Suprapubic skin (tissue), 4 donors: Measurements from ENCODE around the gene POLDIP2. TPM values are rescaled to one million over a fixed set of nuclear protein-coding genes. Genes with fewer than 3 reads are reported as not detected.

ENCODE experiments used
- DNase-seq, 2 donors: peaks; one replicate each; pipeline ENCODE4 v3.0.0-alpha.2; 2019; ENCODE audit warnings: low spot score in 2 of 2
- H3K27ac ChIP-seq: fragments of 200-600 bp; sonication (generic); one replicate; pipeline ENCODE4 v1.5.1; 2019
- H3K27me3 ChIP-seq: fragments of 200-600 bp; sonication (generic); one replicate; pipeline ENCODE4 v1.5.1; 2019
- H3K36me3 ChIP-seq: fragments of 200-600 bp; sonication (generic); one replicate; pipeline ENCODE4 v1.5.1; 2019
- H3K4me1 ChIP-seq: fragments of 200-600 bp; sonication (generic); one replicate; pipeline ENCODE4 v1.5.1; 2019
- H3K4me3 ChIP-seq: fragments of 200-600 bp; sonication (generic); one replicate; pipeline ENCODE4 v1.5.1; 2019; ENCODE audit warnings: mild to moderate bottlenecking
- H3K9me3 ChIP-seq: fragments of 200-600 bp; sonication (generic); one replicate; pipeline ENCODE4 v1.5.1; 2019
- EP300 ChIP-seq: sonication (generic); formaldehyde crosslinking; IDR thresholded peaks from one replicate; pipeline ENCODE4 v1.6.1; 2017; ENCODE audit warnings: antibody characterized with exemption
- POLR2A ChIP-seq, 2 donors: fragments of 450-650 bp; IDR thresholded peaks; one replicate each; pipeline ENCODE4 v1.6.1; 2017; ENCODE audit warnings: antibody characterized with exemption in 2 of 2, mild to moderate bottlenecking in 2 of 2, moderate library complexity in 2 of 2
- POLR2AphosphoS5 ChIP-seq, 3 donors: sonication (generic); formaldehyde crosslinking; IDR thresholded peaks; one replicate each; pipeline ENCODE4 v1.6.1; 2017; ENCODE audit warnings: antibody characterized with exemption in 3 of 3
- WGBS: methylation state at CpG from one replicate; pipeline ENCODE4 v1.1.5; 2018; 5-methylcytosine and 5-hydroxymethylcytosine counted together
- total RNA-seq, 4 donors: library from RNA; depleted of rRNA; stranded (reverse); fragments of >200 nt; gene quantifications; one replicate each; pipeline ENCODE4 v1.1.0, GENCODE V29; 2016
- TF ChIP-seq, protein P1 (sequence below), 2 donors: fragments of 200-600 bp in 1 of 2; fragments of 450-650 bp in 1 of 2; sonication (generic) in 1 of 2; IDR thresholded peaks; one replicate each; pipeline ENCODE4 v1.5.1; 2016 to 2019; ENCODE audit warnings: antibody characterized with exemption in 2 of 2, mild to moderate bottlenecking in 1 of 2, moderate library complexity in 1 of 2

Gene POLDIP2
- total RNA-seq, 4 donors from 2014 or later: 52.9 to 103 (median 86.0) TPM

- H3K9me3 ChIP-seq: no peaks in the 10 kb centered on the region
- 22% methylated on average over 15 of the region's 56 CpGs for WGBS
- peaks cover 17% of the 10 kb centered on the region for H3K36me3 ChIP-seq
- no peak for TF ChIP-seq POLR2A (IDR thresholded peaks at IDR 0.05)
- no peak for TF ChIP-seq POLR2AphosphoS5 (IDR thresholded peaks at IDR 0.05)
- TF ChIP-seq, protein P1, sequence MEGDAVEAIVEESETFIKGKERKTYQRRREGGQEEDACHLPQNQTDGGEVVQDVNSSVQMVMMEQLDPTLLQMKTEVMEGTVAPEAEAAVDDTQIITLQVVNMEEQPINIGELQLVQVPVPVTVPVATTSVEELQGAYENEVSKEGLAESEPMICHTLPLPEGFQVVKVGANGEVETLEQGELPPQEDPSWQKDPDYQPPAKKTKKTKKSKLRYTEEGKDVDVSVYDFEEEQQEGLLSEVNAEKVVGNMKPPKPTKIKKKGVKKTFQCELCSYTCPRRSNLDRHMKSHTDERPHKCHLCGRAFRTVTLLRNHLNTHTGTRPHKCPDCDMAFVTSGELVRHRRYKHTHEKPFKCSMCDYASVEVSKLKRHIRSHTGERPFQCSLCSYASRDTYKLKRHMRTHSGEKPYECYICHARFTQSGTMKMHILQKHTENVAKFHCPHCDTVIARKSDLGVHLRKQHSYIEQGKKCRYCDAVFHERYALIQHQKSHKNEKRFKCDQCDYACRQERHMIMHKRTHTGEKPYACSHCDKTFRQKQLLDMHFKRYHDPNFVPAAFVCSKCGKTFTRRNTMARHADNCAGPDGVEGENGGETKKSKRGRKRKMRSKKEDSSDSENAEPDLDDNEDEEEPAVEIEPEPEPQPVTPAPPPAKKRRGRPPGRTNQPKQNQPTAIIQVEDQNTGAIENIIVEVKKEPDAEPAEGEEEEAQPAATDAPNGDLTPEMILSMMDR (IDR thresholded peaks at IDR 0.05): no peak
- no peak for TF ChIP-seq EP300
- peak; percentile 57 to 85 for DNase-seq
- peak overlapping the region; percentile 44 for H3K27ac ChIP-seq
- peak overlapping the region; percentile 62 for H3K4me3 ChIP-seq
- H3K27me3 ChIP-seq: no peaks in the 10 kb centered on the region
- peaks cover 33% of the 10 kb centered on the region for H3K4me1 ChIP-seq
Measured at GRCh38 chr17:28384281-28385036, 27.1 kb upstream of the POLDIP2 start.

- DNase-seq: peak in 1 of 2 donors; percentile 52
- H3K4me1 ChIP-seq: peaks cover 33% of the 10 kb centered on the region
- TF ChIP-seq EP300: no peak
- TF ChIP-seq, protein P1 (IDR thresholded peaks at IDR 0.05): peak in 1 of 2 donors; percentile 21
- 34% methylated on average over 29 of the region's 72 CpGs for WGBS
- no peaks in the 10 kb centered on the region for H3K9me3 ChIP-seq
- H3K4me3 ChIP-seq: peak overlapping the region; percentile 38
- H3K36me3 ChIP-seq: no peaks in the 10 kb centered on the region
- no peaks in the 10 kb centered on the region for H3K27me3 ChIP-seq
- no peak overlapping the region for H3K27ac ChIP-seq
Measured at GRCh38 chr17:28381141-28381825, 24.0 kb upstream of the POLDIP2 start.

GRCh38 chr17:28379814-28380801 lies 22.8 kb upstream of the POLDIP2 start:
- Histone ChIP-seq H3K36me3 (no peaks in the 10 kb centered on the region), H3K27ac (no peak overlapping the region), H3K9me3 (no peaks in the 10 kb centered on the region), H3K4me1 (peaks cover 26% of the 10 kb centered on the region), H3K27me3 (no peaks in the 10 kb centered on the region), H3K4me3 (no peak overlapping the region)
- TF ChIP-seq POLR2A (IDR thresholded peaks at IDR 0.05): no peak
- no peak for TF ChIP-seq POLR2AphosphoS5 (IDR thresholded peaks at IDR 0.05)
- no peak for TF ChIP-seq EP300
- TF ChIP-seq, protein P1 (IDR thresholded peaks at IDR 0.05): no peak
- 70% methylated on average over 10 of the region's 10 CpGs for WGBS
- peak in 1 of 2 donors; percentile 11 for DNase-seq

DNA sequence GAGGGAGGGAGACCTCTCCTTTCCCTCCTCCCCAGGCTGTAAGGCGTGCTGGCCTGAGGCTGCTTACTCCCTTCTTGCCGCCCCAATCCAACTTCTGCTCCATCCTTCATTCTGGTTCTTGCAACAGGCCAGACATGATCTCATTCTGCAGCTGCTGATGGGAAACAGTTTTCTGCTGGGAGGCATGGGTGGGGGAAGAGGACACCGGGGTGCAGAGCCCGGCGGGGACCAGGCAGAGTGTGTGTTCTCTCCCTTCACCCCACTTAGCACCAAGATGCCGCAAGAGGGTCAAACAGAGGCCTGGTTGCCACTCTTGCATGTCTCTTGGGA lies 15.6 kb upstream of the POLDIP2 start:
- H3K4me3 ChIP-seq: no peak overlapping the region
- WGBS: 89% methylated on average over 2 of the region's 6 CpGs
- H3K27ac ChIP-seq: no peak overlapping the region

DNA sequence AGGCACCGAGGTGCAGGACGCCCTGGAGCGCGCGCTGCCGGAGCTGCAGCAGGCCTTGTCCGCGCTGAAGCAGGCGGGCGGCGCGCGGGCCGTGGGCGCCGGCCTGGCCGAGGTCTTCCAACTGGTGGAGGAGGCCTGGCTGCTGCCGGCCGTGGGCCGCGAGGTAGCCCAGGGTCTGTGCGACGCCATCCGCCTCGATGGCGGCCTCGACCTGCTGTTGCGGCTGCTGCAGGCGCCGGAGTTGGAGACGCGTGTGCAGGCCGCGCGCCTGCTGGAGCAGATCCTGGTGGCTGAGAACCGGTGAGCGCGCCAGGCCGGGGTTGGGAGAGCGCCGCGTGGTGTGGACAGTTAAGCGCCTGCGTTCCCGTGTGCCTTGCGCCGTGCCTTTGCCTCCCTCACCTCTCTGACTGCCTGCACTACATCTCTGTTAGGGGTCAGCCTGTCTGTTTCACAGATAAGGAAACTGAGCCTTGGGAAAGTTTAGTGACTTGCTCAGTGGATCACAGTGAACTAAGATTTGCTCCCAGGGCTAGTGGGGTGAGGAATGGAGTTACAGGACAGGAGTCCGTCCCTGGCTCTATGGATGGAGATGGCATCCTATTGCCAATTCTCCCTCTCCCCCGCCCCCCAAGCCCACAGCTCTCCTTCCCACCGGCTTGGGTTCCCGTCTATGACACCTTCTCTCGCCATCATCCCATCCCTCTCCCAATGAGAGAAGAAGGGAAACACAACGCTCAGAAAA lies 15.0 kb upstream of the POLDIP2 start:
- Histone ChIP-seq H3K9me3 (no peaks in the 10 kb centered on the region), H3K27me3 (no peaks in the 10 kb centered on the region), H3K36me3 (no peaks in the 10 kb centered on the region), H3K4me3 (peak overlapping the region; percentile 64), H3K27ac (peak overlapping the region; percentile 23), H3K4me1 (peaks cover 30% of the 10 kb centered on the region)
- TF ChIP-seq EP300: no peak
- TF ChIP-seq POLR2AphosphoS5 (IDR thresholded peaks at IDR 0.05): no peak
- TF ChIP-seq, protein P1 (IDR thresholded peaks at IDR 0.05): no peak
- 37% methylated on average over 11 of the region's 53 CpGs for WGBS
- DNase-seq: no peak

More for the DNA sequence above, 15.6 kb upstream of the POLDIP2 start:
- H3K4me1 ChIP-seq: peaks cover 30% of the 10 kb centered on the region
- no peaks in the 10 kb centered on the region for H3K9me3 ChIP-seq
- no peak for DNase-seq
- no peak for TF ChIP-seq EP300
- no peaks in the 10 kb centered on the region for H3K36me3 ChIP-seq
- H3K27me3 ChIP-seq: no peaks in the 10 kb centered on the region
